ELF-1 (cell line): ENCODE measurements around the gene ZNF331.
A peak's percentile ranks its signal among the peaks of the same experiment; 100 is the strongest.
"Not testable (repeated sequence)": the region's sequence is repeated elsewhere in the genome, so short reads cannot be mapped to it uniquely, and the experiment has no call there.

Experiments used
- DNase-seq: peaks from one replicate; pipeline ENCODE4 v3.0.0-alpha.2; 2016; ENCODE audit warnings: low read depth, low spot score

Gene ZNF331

GRCh38 chr19:53537521-53538377 is at the start of gene ZNF331:
Gene ZNF331, plus strand, starts transcription at chr19:53538145. Its CDS starts 31,232 bp downstream, at chr19:53569377.
- DNase-seq = peak; percentile 78

- no peak for DNase-seq
Observed at GRCh38 chr19:53492153-53492552, 45.8 kb upstream of the ZNF331 start.

DNA sequence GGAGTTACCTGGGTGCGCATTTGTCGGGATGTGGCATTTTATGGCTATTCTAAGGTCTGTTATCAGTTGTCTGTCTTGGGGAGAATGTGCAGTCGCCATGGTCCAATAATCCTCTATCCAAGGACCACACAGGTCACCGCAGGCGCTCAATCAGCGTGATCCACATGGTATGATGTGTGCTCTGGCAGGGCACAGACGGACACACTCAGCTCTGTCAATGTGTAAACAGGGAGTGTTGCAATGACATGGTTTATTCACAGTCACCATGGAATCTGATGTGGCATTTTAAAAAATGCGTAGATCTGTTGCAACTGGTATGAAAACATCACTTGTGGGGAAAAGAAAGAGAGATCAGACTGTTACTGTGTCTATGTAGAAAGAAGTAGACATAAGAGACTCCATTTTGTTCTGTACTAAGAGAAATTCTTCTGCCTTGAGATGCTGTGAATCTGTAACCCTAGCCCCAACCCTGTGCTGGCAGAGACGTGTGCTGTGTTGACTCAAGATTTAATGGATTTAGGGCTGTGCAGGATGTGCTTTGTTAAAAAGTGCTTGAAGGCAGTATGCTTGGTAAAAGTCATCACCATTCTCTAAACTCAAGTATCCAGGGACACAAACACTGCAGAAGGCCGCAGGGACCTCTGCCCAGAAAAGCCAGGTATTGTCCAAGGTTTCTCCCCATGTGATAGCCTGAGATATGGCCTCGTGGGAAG is 40.5 kb upstream of the ZNF331 start:
- peak; percentile 39 for DNase-seq

DNA sequence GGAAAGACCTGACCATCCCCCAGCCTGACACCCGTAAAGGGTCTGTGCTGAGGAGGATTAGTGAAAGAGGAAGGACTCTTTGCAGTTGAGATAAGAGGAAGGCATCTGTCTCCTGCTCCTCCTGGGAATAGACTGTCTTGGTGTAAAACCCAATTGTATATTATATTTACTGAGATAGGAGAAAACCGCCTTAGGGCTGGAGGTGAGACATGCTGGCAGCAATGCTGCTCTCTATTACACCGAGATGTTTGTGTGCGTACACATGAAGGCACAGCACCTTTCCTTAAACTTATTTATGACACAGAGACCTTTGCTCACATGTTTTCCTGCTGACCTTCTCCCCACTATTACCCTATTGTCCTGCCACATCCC is 39.9 kb upstream of the ZNF331 start:
- peak; percentile 22 for DNase-seq

- not testable (repeated sequence) for DNase-seq
Observed at GRCh38 chr19:53503151-53503550, 34.8 kb upstream of the ZNF331 start.

- peak; percentile 69 for DNase-seq
Observed at GRCh38 chr19:53503671-53504364, 34.1 kb upstream of the ZNF331 start.

DNA sequence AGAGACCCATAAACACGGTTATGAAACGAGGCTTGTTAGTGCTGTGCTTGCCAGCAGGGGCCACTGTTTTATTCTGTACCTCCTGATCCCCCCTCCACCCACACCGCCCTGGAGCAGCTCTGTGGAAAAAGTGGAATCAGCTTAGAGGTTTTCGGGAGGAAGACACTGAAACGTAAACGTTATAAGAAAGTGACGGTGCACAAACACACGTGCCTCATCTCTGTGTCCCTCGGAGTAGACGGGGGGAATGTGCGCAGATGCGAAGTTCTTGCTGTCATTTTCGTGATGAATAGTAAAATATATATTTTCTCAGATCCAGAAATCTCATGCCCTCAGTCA is 33.6 kb upstream of the ZNF331 start:
- DNase-seq = peak; percentile 23

DNA sequence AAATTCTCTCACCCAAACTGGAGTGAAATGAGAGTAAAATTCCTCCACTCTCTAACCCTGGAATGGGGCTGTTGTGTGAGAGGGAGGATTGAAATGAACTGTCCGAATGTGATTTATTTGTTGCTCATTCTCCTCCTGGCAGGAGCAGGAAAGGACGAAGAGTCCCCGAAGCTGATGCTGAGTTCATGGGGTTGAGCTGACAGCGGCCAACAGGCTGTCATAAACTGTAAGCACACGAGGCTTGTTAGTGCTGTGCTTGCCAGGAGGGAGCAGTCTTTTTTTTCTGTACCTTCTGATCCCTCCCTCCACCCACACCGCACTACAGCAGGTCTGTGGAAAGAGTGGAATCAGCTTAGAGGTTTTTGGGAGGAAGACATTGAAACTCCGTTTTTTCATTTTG is 33.1 kb upstream of the ZNF331 start:
- DNase-seq = no peak

- no peak for DNase-seq
Observed at GRCh38 chr19:53506728-53507127, 31.2 kb upstream of the ZNF331 start.

GRCh38 chr19:53507523-53508442 is 30.2 kb upstream of the ZNF331 start:
- DNase-seq = no peak

- DNase-seq = no peak
Observed at GRCh38 chr19:53509443-53509842, 28.5 kb upstream of the ZNF331 start.

- no peak for DNase-seq
Observed at GRCh38 chr19:53509845-53510244, 28.1 kb upstream of the ZNF331 start.

DNA sequence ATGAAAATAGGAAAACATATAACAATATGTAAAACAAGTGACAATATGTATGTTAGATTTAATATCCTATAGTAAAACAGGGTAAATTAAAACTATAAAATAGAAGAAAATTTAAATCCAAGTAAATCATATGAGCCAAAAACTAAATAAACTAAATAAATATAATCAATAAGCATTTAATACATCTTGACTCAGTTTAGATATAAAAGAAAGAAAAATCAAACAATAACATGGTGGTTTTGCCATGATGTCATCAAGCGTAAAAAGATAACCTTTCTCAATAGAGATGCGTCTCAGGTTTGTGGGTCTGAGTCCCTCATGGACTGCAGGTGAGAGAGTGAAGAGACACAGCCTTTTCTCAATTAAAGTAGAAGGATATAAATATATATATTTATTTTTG is 26.6 kb upstream of the ZNF331 start:
- no peak for DNase-seq

DNA sequence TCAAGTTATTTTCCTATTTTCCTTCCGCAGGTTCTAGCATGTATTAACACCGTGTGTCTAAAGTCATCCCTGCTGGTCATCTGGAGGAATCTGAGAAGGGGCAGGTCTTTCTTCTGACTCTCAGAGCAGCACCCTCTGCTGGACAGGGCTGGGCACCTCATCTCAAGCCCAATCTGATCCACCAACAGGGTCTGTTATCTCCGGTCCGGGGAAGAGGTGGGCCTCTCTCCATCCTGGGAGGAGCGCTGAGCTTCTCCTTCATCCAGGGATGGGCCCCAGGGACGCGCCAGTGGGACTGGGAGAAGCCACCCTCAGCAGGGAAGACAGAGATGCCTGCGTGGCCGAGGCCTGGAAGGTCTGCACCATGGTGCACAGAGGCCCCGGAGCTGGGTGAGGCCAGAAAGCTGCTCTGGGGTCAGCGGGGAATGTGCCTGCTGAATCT is 26.0 kb upstream of the ZNF331 start:
- peak; percentile 91 for DNase-seq

GRCh38 chr19:53515047-53515446 is 22.9 kb upstream of the ZNF331 start:
- DNase-seq = not testable (repeated sequence)

DNA sequence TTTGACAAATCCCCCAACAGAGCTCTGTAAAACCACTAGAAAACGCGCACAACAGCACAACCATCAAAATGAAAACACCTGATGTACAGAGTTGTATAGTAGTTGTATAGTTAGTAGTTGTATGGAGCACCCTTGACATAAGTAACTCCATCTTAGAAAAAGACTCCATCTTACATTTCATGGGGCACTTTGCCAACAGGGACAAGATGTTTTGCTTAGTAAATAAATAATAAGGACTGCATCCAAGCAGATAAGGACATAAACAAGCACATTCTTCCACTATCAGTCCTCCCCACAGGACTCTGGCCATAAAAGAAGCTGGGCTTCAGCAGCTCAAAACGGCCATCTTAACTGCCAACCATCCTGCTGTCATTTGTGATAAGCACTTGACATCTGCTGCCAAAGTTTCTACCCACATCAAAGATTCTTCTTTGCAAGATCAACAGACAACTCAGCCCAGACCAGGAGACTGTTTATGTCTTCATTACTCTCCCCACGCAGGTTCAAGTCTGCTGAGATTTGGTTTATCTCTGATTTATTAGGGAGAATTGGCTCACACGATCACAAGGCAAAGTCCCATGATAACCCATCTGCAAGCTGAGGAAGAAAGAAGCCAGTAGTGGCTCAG is 20.7 kb upstream of the ZNF331 start:
- no peak for DNase-seq

DNA sequence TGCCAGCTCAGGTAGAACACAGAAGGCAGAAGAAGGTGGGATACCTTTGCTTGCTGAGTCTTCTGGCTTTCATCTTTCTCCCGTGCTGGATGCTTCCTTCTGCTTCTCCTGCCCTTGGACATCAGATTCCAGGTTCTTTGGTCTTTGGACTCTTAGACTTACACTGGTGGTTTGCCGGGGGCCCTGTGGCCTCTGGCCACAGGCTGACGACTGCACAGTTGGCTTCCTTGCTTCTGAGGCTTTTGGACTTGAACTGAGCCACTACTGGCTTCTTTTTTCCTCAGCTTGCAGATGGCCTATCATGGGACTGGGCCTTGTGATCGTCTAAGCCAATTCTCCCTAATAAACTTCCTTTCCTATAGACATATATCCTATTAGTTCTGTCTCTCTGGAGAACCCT is 19.8 kb upstream of the ZNF331 start:
- no peak for DNase-seq

- no peak for DNase-seq
Observed at GRCh38 chr19:53518716-53519115, 19.2 kb upstream of the ZNF331 start.

- no peak for DNase-seq
Observed at GRCh38 chr19:53519446-53519845, 18.5 kb upstream of the ZNF331 start.

GRCh38 chr19:53520163-53520546 is 17.8 kb upstream of the ZNF331 start:
- DNase-seq = no peak
